Nephron progenitor cell (in vitro differentiated cells): ENCODE results near the gene IKBKE.

Source experiments
- DNase-seq: peaks from one replicate; pipeline ENCODE4 v3.0.0; 2021
- H3K27ac Mint-ChIP-seq: 2 replicates; pipeline ENCODE4 v1.8.0; 2021; ENCODE audit warnings: mild to moderate bottlenecking, moderate library complexity, mixed read lengths
- H3K27me3 Mint-ChIP-seq: 2 replicates; pipeline ENCODE4 v1.8.0; 2021; ENCODE audit warnings: mild to moderate bottlenecking, low read depth, mixed read lengths; ENCODE audit not compliant: poor library complexity
- H3K36me3 Mint-ChIP-seq: 2 replicates; pipeline ENCODE4 v1.8.0; 2021; ENCODE audit warnings: low read depth, mixed read lengths
- H3K4me1 Mint-ChIP-seq: 2 replicates; pipeline ENCODE4 v1.8.0; 2021; ENCODE audit warnings: mixed read lengths
- H3K4me3 Mint-ChIP-seq: 2 replicates; pipeline ENCODE4 v1.8.0; 2021; ENCODE audit warnings: mild to moderate bottlenecking, moderate library complexity, mixed read lengths
- H3K9me3 Mint-ChIP-seq: 2 replicates; pipeline ENCODE4 v1.8.0; 2021; ENCODE audit warnings: mild to moderate bottlenecking, moderate library complexity, mixed read lengths
- CTCF ChIP-seq: fragments of 200-600 bp; sonication (generic); IDR thresholded peaks from 2 replicates; pipeline ENCODE4 v1.5.0; 2021; ENCODE audit warnings: antibody characterized with exemption

IKBKE gene

DNA sequence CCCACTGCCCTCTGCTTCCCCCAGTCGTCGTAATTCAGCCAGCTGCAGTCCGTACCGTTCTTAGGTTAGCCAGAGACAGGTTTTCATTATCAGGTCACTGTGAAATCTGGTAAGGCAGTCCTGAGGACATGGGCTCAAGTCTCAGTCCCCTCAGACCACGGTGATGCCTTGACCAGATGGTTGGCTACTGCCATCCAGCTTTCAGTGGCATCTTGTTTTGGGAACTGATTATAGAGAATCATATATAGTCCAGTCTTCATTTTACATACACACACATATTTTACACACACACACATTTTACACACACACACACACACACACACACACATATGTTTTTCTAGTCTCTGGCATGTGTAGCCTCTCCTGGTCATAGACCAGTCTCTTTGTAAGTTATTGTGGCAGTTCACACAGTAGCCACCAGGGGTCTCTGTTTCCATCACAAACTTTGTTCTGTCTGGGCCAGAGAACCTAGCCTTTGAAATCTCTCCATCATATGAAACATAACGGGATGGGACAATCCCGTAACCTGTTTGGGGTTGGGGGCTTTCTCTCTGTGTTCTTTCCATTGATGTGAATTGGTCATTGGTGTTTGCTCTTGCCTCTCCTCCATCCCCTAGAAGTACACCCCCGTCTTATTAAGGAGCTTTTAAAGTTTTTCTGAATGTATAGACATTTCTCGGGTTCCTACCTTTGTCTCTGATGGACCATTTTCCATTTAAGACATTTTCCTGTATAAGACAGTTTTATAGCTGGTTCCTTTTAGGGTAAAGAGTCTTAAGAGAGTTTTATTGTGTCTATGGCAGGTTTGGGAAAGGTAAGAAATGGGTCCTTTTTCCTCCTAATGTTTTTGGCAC, 8.4 kb upstream of the IKBKE start:
- DNase-seq: peak; percentile 79
- no peaks in the 10 kb centered on the region for H3K9me3 Mint-ChIP-seq
- H3K27ac Mint-ChIP-seq: peak overlapping the region; percentile 55
- H3K36me3 Mint-ChIP-seq: peaks cover 33% of the 10 kb centered on the region
- H3K4me3 Mint-ChIP-seq: no peak overlapping the region
- peaks cover 2% of the 10 kb centered on the region for H3K27me3 Mint-ChIP-seq
- peaks cover 22% of the 10 kb centered on the region for H3K4me1 Mint-ChIP-seq
- TF ChIP-seq CTCF: peak; percentile 73

GRCh38 chr1:206463137-206463536, 7.1 kb upstream of the IKBKE start:
- no peak for TF ChIP-seq CTCF
- Mint-ChIP-seq H3K27me3 (peaks cover 9% of the 10 kb centered on the region), H3K9me3 (no peaks in the 10 kb centered on the region), H3K4me3 (no peak overlapping the region), H3K4me1 (peaks cover 32% of the 10 kb centered on the region), H3K36me3 (peaks cover 23% of the 10 kb centered on the region), H3K27ac (peak overlapping the region; percentile 70)
- no peak for DNase-seq

DNA sequence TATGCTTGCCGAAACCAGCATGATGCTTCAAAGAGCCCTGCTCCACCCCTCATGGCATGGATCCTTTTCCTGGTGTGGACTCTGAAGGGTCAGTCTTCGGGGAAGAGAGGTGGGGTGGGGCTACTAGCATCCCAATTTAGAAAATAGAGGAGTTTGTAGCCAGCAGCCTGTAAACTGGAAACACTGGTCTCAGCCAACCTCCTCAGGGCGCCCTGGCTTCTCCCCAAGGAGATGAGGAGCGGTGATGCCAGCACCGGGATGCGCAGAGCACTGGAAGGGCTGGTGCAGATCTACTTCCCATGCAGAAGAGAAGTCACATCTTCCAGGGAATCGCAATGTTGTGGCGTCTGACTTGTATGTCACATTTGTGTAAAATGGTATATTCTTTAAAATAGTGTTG, 6.4 kb upstream of the IKBKE start:
- Mint-ChIP-seq H3K4me3 (no peak overlapping the region), H3K4me1 (peaks cover 39% of the 10 kb centered on the region), H3K9me3 (no peaks in the 10 kb centered on the region)

DNA sequence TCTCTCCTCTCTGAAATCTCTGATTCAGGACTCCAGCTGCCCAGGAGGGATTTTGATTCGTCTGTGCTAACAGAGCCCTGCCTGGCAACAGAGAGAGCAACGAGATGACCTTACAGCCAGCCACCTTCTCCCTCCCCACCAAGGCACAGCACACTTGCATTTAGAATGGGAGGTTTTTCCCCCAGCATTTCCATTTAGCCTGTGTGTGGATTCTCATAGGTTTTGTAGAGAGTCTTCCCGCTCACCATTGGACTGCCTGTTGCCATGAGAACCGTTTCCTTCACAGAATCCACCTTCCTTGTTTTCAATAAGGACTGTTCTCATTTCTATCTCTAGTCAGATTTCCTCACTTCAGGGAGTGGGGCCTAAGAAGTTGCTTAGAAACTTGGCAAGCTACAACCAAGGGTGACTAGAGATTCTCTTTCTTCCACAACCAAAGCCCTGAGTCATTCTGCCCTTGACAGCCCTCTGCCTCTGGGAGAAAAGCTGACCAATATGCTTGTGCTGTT, 5.8 kb upstream of the IKBKE start:
- no peak overlapping the region for H3K4me3 Mint-ChIP-seq
- TF ChIP-seq CTCF: no peak
- peaks cover 45% of the 10 kb centered on the region for H3K4me1 Mint-ChIP-seq
- H3K27me3 Mint-ChIP-seq: peaks cover 9% of the 10 kb centered on the region
- peak overlapping the region; percentile 24 for H3K27ac Mint-ChIP-seq
- peaks cover 9% of the 10 kb centered on the region for H3K36me3 Mint-ChIP-seq
- H3K9me3 Mint-ChIP-seq: no peaks in the 10 kb centered on the region
- no peak for DNase-seq

More for the DNA sequence above, 6.4 kb upstream of the IKBKE start:
- TF ChIP-seq CTCF: no peak
- DNase-seq: no peak
- peaks cover 15% of the 10 kb centered on the region for H3K36me3 Mint-ChIP-seq
- peaks cover 9% of the 10 kb centered on the region for H3K27me3 Mint-ChIP-seq
- H3K27ac Mint-ChIP-seq: no peak overlapping the region

GRCh38 chr1:206465951-206466350, 4.3 kb upstream of the IKBKE start:
- Mint-ChIP-seq H3K4me1 (peaks cover 58% of the 10 kb centered on the region), H3K36me3 (peaks cover 9% of the 10 kb centered on the region), H3K4me3 (no peak overlapping the region), H3K27me3 (peaks cover 15% of the 10 kb centered on the region), H3K9me3 (no peaks in the 10 kb centered on the region), H3K27ac (no peak overlapping the region)
- no peak for DNase-seq
- no peak for TF ChIP-seq CTCF
